Renal cortex interstitium (tissue), 11 donors: ENCODE measurements around the gene CLSTN1. TPM values are rescaled to one million over a fixed set of nuclear protein-coding genes. Genes with fewer than 3 reads are reported as not detected.

ENCODE experiments used
- DNase-seq, 11 donors: peaks; one replicate each; pipeline ENCODE4 v3.0.0-alpha.2; 2013; ENCODE audit warnings: low read depth in 9 of 11, low spot score in 4 of 11; ENCODE audit errors: extremely low read depth in 1 of 11
- polyA plus RNA-seq, 3 donors: library from polyadenylated mRNA; unstranded; fragments of 120-200 nt; gene quantifications; one replicate each; pipeline ENCODE4 v1.2.1, GENCODE V29; 2013; ENCODE audit not compliant: insufficient read length in 3 of 3

CLSTN1 gene
- polyA plus RNA-seq, 3 donors: 133 to 166 (median 157) TPM

- DNase-seq: no peak
These were observed 95.1 kb downstream of the CLSTN1 start for GRCh38 chr1:9728451-9729295.

GRCh38 chr1:9726905-9727595 is 96.7 kb downstream of the CLSTN1 start:
- DNase-seq: no peak

GRCh38 chr1:9726406-9726805 is 97.4 kb downstream of the CLSTN1 start:
- no peak for DNase-seq

- no peak for DNase-seq
These were observed 98.9 kb downstream of the CLSTN1 start for GRCh38 chr1:9724706-9725476.

- no peak for DNase-seq
These were observed 99.8 kb downstream of the CLSTN1 start for GRCh38 chr1:9723926-9724325.

GRCh38 chr1:9723068-9723805 is 100.5 kb downstream of the CLSTN1 start:
- DNase-seq: no peak

- DNase-seq: no peak
These were observed 101.4 kb downstream of the CLSTN1 start for GRCh38 chr1:9722378-9722749.

- peak in 2 of 11 donors; percentile 9 to 22 for DNase-seq
These were observed 102.0 kb downstream of the CLSTN1 start for GRCh38 chr1:9721606-9722377.

GRCh38 chr1:9720785-9721605 is 102.8 kb downstream of the CLSTN1 start:
- no peak for DNase-seq

GRCh38 chr1:9719978-9720722 is 103.6 kb downstream of the CLSTN1 start:
- DNase-seq: no peak

GRCh38 chr1:9718006-9718680 is 105.6 kb downstream of the CLSTN1 start:
- DNase-seq: no peak

- peak; percentile 58 to 89 (median 75) for DNase-seq
These were observed 106.4 kb downstream of the CLSTN1 start for GRCh38 chr1:9717193-9718005.

- no peak for DNase-seq
These were observed 107.2 kb downstream of the CLSTN1 start for GRCh38 chr1:9716404-9717192.

GRCh38 chr1:9715536-9716226 is 108.1 kb downstream of the CLSTN1 start:
- DNase-seq: no peak
